Bone marrow (tissue), 2 donors: Measurements from ENCODE around the gene MRPS34.

Experiments used
- DNase-seq, 2 donors: peaks; one replicate each; lab custom pipeline; 2025; lab: John Stamatoyannopoulos, UW

Gene MRPS34

DNA sequence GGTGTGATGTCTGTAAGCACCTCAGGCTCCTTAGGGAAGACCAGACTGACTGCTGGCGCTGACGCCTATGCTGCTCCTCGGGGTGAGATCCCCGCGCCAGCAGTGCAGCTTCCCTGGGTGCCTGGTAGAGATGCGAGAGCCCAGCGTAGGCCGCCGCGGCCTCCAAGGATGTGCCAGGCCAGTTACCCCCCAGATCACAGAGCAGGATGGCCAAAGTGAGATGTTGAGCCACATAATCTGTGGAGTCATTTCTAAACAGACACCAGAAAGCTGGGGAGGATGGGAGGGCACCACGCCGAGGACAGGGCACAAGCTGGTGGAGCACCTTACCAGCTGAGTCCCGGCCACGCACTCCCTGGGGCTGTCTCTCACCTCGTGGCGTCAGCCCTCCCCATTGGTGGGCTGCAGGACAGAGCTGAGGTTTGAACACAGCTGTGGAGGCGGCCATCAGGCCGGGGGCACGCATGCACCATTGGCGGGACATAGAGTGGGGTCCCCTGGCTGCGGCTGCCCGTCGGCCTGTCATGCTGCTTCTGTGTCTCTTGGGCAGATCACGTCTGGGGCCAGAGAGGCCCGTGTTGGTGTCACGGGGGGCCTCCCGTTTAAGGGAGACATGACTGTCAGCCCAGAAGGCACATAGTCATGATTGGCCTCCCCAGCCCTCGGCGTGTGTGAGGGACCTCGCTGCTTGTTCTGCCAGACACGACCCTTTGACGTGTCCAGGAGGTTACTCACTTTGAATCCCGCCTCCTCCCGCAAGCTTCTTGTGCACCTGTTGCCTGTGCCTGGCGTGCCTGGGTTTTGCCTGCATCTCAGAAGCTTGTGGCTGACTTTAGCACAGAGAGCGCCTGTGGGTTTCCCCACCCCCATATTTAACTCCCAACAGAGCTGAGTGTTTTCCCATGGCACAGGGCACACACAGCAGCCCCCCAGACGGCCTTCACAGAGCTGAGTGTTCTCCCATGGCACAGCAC, 45.0 kb downstream of the MRPS34 start:
- no peak for DNase-seq

DNA sequence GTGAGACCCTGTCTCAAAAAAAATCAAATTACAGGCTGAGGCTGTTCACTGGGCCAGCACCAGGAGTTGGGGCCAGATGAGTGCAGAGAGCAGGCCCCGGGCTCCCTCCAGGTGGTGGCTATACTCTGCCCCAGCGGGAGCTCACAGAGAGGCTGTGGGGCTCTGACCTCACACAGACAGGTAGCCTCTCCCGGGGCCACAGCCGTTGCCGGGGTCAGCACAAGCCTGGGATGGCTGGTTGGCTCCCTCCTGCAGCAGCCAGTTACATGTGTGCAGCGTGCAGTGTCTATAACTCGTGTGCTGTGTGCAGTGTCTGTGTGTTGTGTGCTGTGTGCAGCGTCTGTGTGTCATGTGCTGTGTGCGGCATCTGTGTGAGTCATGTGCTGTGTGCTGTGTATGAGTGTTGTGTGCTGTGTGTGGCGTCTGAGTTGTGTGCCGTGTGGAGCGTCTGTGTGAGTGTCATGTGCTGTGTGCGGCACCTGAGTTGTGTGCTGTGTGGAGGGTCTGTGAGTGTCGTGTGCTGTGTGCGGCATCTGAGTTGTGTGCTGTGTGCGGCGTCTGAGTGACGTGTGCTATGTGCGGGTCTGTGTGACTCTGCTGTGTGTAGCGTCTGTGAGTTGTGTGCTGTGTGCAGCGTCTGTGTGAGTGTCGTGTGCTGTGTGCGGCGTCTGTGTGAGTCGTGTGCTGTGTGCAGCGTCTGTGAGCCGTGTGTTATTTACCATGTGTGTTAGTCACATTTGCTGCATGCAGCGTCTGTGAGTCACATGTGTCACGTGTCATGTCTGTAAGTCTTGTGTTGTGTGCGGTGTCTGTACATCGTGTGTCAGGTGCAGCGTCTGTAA, 46.1 kb downstream of the MRPS34 start:
- no peak for DNase-seq

- DNase-seq: no peak
These were observed 48.4 kb downstream of the MRPS34 start for GRCh38 chr16:1724491-1724890.

DNA sequence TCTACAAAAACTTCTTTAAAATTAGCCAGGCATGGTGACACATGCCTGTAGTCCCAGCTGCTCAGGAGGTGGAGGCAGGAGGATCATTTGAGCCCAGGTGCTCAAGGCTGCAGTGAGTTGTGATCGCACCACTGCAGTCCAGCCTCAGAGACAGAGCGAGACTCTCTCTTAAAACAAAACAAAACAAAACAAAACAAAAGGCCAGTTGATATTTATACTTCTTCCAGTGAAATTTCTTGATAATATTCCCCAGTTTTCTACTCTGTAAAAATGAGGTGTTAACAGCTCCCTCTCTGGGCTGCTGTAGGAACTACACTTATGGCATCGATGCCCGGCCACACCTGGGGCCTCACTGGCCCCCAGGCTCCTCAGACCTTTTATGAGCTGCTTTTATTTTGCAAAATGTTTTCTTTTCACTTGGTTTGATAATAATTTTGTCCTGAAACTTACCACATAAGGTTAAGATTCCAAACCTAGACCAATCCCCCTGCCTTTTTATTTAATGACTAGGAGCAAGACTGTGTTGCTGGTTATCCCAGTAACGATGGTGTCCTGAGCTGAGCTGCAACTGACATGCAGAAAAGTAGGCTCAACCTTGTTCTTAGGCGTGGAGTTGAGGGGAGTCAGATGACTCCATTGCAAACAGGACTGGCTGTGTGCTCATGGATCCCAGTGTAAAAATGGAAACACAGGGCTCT, 49.3 kb downstream of the MRPS34 start:
- DNase-seq: peak in 1 of 2 donors; percentile 8
